Breast epithelium (tissue), 4 donors: ENCODE results near the gene LRFN3. TPM values are rescaled to one million over a fixed set of nuclear protein-coding genes. Genes with fewer than 3 reads are reported as not detected.
A peak's percentile ranks its signal among the peaks of the same experiment; 100 is the strongest.
"Not testable (repeated sequence)": the region's sequence is repeated elsewhere in the genome, so short reads cannot be mapped to it uniquely, and the experiment has no call there.

Experiments used
- DNase-seq, 2 donors: peaks; one replicate each; pipeline ENCODE4 v3.0.0-alpha.2; 2019; ENCODE audit warnings: low spot score in 2 of 2
- H3K27ac ChIP-seq, 2 donors: fragments of 200-600 bp; sonication (generic) in 1 of 2; one replicate each; pipeline ENCODE4 v1.5.1; 2016 to 2019; ENCODE audit warnings: mild to moderate bottlenecking in 1 of 2
- H3K27me3 ChIP-seq, 2 donors: fragments of 200-600 bp; sonication (generic) in 1 of 2; one replicate each; pipeline versions ENCODE4 v1.5.1 to v1.6.0; 2017 to 2019; ENCODE audit warnings: control low read depth in 1 of 2, mild to moderate bottlenecking in 1 of 2
- H3K36me3 ChIP-seq: fragments of 200-600 bp; one replicate; pipeline ENCODE4 v1.5.1; 2019
- H3K4me1 ChIP-seq, 2 donors: fragments of 200-600 bp; sonication (generic); one replicate each; pipeline ENCODE4 v1.5.1; 2016 to 2019; ENCODE audit warnings: control low read depth in 1 of 2
- H3K4me3 ChIP-seq, 3 donors: fragments of 200-600 bp; sonication (generic); 1 replicate in 2 of 3; 2 replicates in 1 of 3; pipeline ENCODE4 v1.5.1; 2016 to 2019; ENCODE audit warnings: mild to moderate bottlenecking in 3 of 3, moderate library complexity in 2 of 3
- H3K9me3 ChIP-seq, 2 donors: fragments of 200-600 bp; sonication (generic) in 1 of 2; one replicate each; pipeline ENCODE4 v1.5.1; 2016 to 2019; ENCODE audit warnings: control low read depth in 1 of 2
- CTCF ChIP-seq, 3 donors: fragments of 450-650 bp; IDR thresholded peaks; one replicate each; pipeline ENCODE4 v1.5.1; 2016 to 2017; ENCODE audit warnings: antibody characterized with exemption in 3 of 3, mild to moderate bottlenecking in 3 of 3, moderate library complexity in 3 of 3
- POLR2A ChIP-seq: fragments of 450-650 bp; IDR thresholded peaks from one replicate; pipeline ENCODE4 v1.6.1; 2016; ENCODE audit warnings: antibody characterized with exemption, mild to moderate bottlenecking, moderate library complexity
- POLR2AphosphoS5 ChIP-seq, 3 donors: sonication (generic); formaldehyde crosslinking; IDR thresholded peaks; one replicate each; pipeline ENCODE4 v1.6.1; 2017; ENCODE audit warnings: antibody characterized with exemption in 3 of 3
- intact Hi-C: fragments of 100-400 bp; cut with DNase I; formaldehyde crosslinking; loops from one replicate; pipeline ENCODE4 v1.15.1; 2023; ENCODE audit warnings: low total_unique reads
- total RNA-seq, 3 donors: library from RNA; depleted of rRNA; stranded (reverse); fragments of >200 nt; gene quantifications; one replicate each; pipeline ENCODE4 v1.1.0, GENCODE V29; 2016

Gene LRFN3
- total RNA-seq, 3 donors from 2014 or later: 5.2 to 6.7 (median 5.4) TPM

GRCh38 chr19:35904311-35905068 is 31.7 kb upstream of the LRFN3 start:
- H3K4me3 ChIP-seq: no peak overlapping the region
- no peaks in the 10 kb centered on the region for H3K9me3 ChIP-seq
- H3K4me1 ChIP-seq: peaks cover 0 to 7% of the 10 kb centered on the region in 2 donors
- no peak for DNase-seq
- no peak for TF ChIP-seq POLR2AphosphoS5 (IDR thresholded peaks at IDR 0.05)
- H3K27ac ChIP-seq: peak overlapping the region; percentile 55 to 56
- no peaks in the 10 kb centered on the region for H3K36me3 ChIP-seq
- intact Hi-C loops: no loop called here
- H3K27me3 ChIP-seq: no peaks in the 10 kb centered on the region

- no peak overlapping the region for H3K27ac ChIP-seq
- intact Hi-C loops: no loop called here
- DNase-seq: no peak
- H3K9me3 ChIP-seq: no peaks in the 10 kb centered on the region
- no peak for TF ChIP-seq POLR2A
- TF ChIP-seq CTCF (IDR thresholded peaks at IDR 0.05): no peak
- TF ChIP-seq POLR2AphosphoS5 (IDR thresholded peaks at IDR 0.05): no peak
- H3K4me1 ChIP-seq: peaks cover 0 to 7% of the 10 kb centered on the region in 2 donors
- H3K4me3 ChIP-seq: no peak overlapping the region
- no peaks in the 10 kb centered on the region for H3K27me3 ChIP-seq
- no peaks in the 10 kb centered on the region for H3K36me3 ChIP-seq
These were observed 30.9 kb upstream of the LRFN3 start for GRCh38 chr19:35905178-35905727.

- no peaks in the 10 kb centered on the region for H3K27me3 ChIP-seq
- DNase-seq: no peak
- no peaks in the 10 kb centered on the region for H3K9me3 ChIP-seq
- no peaks in the 10 kb centered on the region for H3K36me3 ChIP-seq
- peak overlapping the region in 1 of 2 donors; percentile 1 for H3K27ac ChIP-seq
- intact Hi-C loops: no loop called here
- H3K4me3 ChIP-seq: peak overlapping the region; percentile 26 to 42 (median 37)
- H3K4me1 ChIP-seq: peaks cover 0 to 7% of the 10 kb centered on the region in 2 donors
- no peak for TF ChIP-seq POLR2AphosphoS5 (IDR thresholded peaks at IDR 0.05)
- no peak for TF ChIP-seq CTCF (IDR thresholded peaks at IDR 0.05)
- TF ChIP-seq POLR2A: no peak
These were observed 28.8 kb upstream of the LRFN3 start for GRCh38 chr19:35907377-35907745.

DNA sequence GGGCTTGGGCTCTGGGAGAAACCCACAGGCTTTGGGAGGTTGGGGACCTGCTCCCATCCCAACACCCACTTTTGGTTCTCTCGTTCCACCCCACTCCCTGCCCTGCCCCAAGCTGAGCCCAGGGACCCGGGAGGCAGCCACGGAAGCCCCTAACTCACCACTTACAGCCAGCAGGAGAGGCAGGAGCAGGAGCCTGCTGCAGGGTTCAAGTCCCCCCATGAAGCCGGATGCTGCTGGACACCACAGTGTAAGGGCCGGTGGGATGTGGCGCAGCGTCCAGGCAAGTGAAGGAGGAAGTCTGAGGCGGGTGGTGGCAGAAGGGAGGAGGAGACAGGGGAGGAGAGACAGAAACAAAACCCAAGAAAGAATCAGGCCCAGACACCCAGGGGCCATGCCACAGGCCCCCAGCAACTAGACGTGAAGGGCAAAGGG is 28.1 kb upstream of the LRFN3 start, which contains the start of gene TYROBP:
TSS of gene TYROBP (minus strand) at position 286 of the 432 bp plus-strand sequence. CDS start at position 219, 67 bp downstream.
- H3K36me3 ChIP-seq: no peaks in the 10 kb centered on the region
- peaks cover 0 to 4% of the 10 kb centered on the region in 2 donors for H3K4me1 ChIP-seq
- no peaks in the 10 kb centered on the region for H3K27me3 ChIP-seq
- H3K9me3 ChIP-seq: no peaks in the 10 kb centered on the region
- peak within 1 kb of the TSS in 1 of 2 donors; percentile 1 for H3K27ac ChIP-seq
- TF ChIP-seq POLR2AphosphoS5 (IDR thresholded peaks at IDR 0.05): no peak
- no peak for DNase-seq
- peak within 1 kb of the TSS; percentile 26 to 42 (median 37) for H3K4me3 ChIP-seq
- intact Hi-C loops: no loop called here

DNA sequence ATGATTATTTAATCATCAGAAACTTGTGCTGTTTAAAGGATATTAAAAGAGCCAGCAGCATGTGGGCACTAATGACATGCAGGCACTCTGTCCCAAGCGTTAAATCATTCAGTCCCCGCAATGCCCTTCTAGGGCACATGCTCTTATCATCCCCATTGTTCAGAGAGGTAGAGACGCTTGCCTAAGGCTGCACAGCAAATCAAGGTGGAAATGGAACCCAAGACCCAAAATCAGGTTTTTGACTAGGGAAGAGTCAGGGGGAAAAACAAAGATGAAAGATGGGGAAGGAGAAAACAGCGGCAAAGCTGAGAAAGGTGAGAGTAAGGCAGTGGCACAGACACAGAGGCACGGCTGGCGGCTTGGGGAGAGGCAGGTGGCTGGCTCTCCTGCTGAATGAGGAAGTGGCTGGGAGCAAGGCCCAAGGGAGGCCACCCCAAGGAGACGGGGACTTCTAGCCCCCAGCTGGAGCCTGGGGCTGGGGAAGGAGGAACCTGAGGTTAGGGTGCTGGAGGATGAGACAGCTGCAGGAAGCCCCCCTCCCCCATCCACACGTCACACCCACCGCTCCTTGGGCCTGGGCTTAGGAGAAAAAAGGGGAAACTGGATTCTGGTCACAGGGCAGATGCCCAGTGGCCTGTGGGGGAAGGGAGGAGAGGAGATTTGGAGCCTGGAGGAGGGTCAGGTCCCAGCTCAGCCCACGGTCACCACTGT is 27.0 kb upstream of the LRFN3 start:
- intact Hi-C loops: no loop called here
- Histone ChIP-seq H3K36me3 (no peaks in the 10 kb centered on the region), H3K4me1 (no peaks in the 10 kb centered on the region), H3K27me3 (no peaks in the 10 kb centered on the region), H3K4me3 (peak overlapping the region in 1 of 3 donors; percentile 0), H3K9me3 (no peaks in the 10 kb centered on the region), H3K27ac (peak overlapping the region in 1 of 2 donors; percentile 55)
- peak in 1 of 2 donors; percentile 40 for DNase-seq
- TF ChIP-seq CTCF (IDR thresholded peaks at IDR 0.05): no peak
- TF ChIP-seq POLR2AphosphoS5 (IDR thresholded peaks at IDR 0.05): peak in 1 of 3 donors; percentile 13

DNA sequence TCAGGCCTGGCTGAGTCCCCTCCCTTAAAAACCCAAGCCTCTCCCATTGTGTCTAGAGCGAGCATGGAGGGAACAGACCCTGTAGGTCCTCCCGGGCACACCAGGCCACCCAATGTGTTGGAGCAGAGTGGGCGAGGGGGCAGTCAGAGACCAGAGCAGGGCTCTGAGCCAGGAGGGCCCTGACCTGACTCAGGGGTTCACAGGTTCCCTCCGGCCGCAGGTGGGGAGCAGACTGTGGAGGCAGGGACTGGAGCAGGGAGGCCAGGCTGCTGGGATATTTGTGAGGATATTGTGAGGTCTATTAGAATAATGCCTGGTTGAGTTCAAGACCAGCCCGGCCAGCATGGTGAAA is 26.5 kb upstream of the LRFN3 start:
- Histone ChIP-seq H3K4me3 (no peak overlapping the region), H3K27ac (peak overlapping the region in 1 of 2 donors; percentile 55), H3K27me3 (no peaks in the 10 kb centered on the region), H3K9me3 (no peaks in the 10 kb centered on the region), H3K36me3 (no peaks in the 10 kb centered on the region), H3K4me1 (no peaks in the 10 kb centered on the region)
- no peak for DNase-seq
- TF ChIP-seq POLR2A (no peak), POLR2AphosphoS5 (IDR thresholded peaks at IDR 0.05) (no peak), CTCF (IDR thresholded peaks at IDR 0.05) (no peak)
- intact Hi-C loops: no loop called here

DNA sequence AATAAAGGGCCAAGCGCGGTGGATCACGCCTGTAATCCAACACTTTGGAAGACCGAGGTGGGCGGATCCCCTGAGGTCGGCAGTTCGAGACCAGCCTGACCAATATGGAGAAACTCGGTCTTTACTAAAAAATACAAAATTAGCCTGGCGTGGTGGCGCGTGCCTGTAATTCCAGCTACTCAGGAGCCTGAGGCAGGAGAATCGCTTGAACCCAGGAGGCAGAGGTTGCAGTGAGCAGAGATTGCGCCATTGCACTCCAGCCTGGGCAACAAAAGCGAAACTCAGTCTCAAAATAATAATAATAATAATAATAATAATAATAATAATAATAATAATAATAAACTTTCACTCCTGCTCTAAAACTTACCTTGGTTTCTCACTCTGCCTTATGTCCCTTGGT is 25.8 kb upstream of the LRFN3 start:
- H3K27me3 ChIP-seq, intact Hi-C loops, DNase-seq, H3K9me3 ChIP-seq, H3K27ac ChIP-seq, H3K4me3 ChIP-seq, H3K4me1 ChIP-seq, H3K36me3 ChIP-seq: not testable (repeated sequence)
